NCI-H2171 (cell line): ENCODE results near the gene SIKE1.
"Not testable (repeated sequence)": the region's sequence is repeated elsewhere in the genome, so short reads cannot be mapped to it uniquely, and the experiment has no call there.

Experiments
- DNase-seq: peaks from one replicate; lab custom pipeline; 2025; lab: John Stamatoyannopoulos, UW

SIKE1 gene

DNA sequence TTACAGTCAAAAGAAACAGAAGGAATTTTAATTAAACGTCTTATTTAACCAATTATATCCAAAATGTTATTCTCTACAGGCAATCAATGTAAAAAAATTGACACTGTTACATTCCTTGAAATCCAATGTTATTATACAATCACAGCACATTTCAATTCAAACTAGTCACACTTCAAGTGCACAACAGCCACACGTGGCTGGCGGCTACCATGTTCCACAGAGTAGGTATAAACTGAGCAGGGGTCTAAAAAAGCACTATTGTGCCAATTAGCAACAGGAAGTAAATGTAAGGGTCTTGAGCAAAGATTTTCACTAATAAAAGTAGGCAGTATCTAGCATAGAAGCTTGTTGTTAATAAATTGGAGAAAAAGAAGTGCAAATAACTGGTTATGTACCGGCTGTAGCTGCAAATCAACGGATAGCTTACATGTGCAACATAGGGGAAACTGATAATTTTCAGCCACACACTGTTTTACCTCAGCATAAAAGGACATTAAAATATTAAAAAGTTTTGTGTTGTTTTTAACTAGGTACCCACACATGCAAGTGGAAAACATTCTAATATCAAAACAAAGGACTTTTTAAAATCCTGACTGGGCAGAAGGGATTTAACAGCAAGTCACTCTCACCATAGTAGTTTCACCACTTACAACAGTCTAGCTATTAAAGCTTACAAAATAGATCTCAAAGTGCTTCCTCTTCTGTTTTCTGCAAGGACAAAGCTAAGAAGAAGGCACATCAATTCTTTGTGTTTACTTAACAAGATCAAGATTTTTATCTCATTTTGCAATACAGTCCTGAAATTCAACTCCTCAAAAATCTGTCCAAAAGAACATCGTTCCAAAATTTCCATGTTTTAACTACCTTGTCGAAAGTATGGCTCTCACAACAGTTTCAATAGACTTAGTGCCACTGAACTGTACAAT lies 25.2 kb downstream of the SIKE1 start:
- DNase-seq, result no peak

DNA sequence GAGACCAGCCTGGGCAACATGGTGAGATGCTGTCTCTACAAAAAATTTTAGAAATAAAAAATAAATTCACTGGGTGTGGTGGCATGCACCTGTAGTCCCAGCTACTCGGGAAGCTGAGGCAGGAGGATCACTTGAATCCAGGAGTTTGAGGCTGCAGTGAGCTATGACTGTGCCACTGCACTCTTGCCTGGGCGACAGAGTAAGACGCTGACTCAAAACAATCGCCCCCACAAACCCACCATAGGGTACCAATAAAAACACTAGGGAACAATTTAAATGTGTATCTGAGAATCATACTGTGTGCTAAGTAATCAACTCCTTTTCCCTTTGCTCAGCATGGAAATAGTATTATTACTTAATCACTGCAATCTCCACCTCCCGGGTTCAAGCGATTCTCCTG lies 26.8 kb downstream of the SIKE1 start:
- not testable (repeated sequence) for DNase-seq

DNA sequence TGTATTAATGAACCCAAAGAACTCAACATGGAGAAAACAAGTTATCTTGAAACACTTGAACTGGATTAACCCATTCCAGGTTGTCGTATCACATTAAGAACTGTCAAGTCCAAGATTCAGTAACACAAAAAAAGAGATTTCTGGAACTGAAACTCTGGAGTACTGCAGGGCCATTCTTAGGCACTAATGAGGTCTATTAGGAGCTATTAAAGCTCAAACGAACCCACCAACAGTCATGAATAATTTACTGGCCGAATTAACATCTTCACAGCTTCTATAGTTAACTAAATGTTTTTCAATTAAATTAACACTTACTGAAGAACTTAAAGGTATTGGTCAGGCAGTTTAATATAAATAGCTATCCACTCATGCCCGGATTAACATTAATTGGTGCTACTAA lies 27.3 kb downstream of the SIKE1 start:
- no peak for DNase-seq

DNA sequence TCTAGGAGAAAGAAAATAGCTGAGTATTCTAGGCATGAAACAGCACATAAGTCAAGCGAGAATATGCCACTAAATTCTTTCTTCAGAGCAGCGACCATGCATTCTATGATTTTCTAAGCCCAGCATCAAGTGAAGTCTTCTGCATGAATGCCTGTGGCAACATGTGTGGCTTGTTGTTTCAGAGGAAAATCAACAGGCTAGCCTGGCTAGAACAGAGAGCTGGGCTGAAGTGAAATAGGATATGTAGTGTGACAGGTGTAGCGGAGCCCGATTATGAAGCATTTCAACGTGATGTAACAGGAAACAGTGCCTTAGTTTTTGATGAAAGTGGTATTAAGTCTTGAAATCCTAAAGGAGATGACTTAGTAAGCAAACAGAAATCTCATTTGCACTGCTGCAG lies 29.7 kb downstream of the SIKE1 start:
- DNase-seq, result peak; percentile 72

DNA sequence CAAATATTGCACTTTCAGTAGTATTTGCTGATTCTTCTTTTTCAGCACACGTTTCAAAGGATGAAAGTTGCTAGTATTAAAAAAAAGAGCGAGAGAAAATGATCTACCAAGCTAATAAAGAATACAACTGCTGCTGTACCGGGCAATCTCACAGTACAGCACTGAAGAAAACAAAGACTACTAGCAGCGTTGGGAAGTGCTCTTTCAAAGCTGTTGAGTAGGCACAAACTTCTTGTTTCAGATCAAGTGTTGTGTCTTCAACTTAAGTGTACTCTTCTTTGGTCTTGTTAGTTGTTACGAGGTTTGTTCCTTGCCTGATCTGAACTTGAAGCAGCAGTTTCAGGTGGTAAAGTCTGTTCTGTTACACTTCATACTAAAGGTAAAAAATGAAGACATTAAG lies 30.6 kb downstream of the SIKE1 start:
- no peak for DNase-seq

DNA sequence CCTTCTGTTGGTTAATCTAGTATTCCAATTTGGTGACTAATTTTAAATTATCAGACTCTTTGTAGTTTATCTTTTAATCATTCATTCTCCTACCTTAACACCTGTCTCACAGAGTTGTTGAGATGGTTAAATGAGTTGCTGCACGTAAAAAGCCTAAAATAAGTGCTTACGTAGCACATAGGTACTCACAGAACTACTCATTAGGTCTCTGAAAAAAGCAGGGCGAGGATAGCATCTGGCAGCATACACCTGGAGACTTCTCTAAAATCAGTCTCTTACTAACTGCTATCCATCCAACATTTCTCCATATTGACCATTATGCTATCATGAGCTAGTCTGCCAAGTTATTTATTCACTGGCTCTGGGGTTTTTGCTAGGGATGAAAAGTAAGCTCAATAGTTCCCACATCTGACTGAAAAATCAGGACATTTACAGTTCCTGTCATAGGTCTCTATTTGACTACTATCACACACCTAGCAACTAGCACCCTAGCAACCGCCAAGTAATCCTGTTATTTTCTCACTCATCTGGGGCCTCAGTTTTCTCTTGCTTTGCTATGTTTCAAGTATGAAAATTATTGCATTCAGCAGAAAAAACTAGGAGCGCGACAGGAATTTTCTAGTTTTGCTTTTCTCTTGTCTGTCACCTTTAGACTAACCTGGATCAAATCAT lies 33.9 kb downstream of the SIKE1 start:
- DNase-seq, result no peak

DNA sequence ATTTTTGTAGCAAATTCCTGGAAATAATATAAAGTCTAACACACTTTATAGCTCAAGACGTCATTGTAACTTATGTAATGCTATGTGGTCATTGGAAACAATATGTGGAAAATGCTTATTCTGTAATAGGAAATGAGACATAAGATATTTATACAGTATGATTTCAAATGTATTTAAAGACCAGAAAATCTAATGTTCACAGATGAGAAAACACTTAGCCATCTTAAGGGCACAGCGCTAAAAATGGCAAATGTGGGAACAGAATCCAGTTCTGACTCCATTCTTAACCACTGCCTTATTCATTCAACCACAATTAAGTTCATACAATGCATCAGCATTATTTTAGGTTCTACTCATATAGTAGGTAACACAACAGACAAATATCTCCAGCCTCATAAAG lies 35.2 kb downstream of the SIKE1 start:
- DNase-seq, result no peak

DNA sequence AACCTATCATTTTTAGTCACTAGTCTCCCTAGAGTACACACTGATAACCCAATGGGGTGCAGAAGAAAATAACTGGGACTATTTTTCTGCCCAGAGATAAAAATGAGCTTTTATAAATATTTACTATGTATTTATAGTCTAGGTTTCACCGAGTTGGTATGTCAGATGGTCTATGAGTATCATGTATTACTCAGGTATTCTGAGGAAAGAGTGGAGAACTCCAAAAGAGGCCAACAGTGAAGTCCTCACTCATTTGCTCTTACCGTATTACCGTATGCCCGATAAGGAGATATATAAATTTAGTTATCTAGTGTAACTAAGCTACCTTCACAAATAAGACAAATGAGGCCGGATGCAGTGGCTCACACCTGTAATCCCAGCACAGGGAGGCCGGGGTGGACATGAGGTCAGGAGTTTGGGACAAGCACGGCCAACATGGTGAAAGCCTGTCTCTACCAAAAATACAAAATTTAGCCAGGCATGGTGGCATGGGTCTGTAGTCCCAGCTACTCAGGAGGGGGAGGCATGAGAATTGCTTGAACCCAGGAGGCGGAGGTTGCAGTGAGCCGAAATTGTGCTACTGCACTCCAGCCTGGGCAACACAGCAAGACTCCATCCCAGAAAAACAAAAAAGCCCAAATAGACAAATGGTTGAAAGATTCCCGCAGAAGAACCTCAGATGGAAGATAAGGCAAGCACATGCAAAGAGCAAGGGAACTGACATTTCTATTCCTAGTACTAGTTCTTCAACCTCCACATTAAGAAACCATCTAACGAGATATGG lies 38.3 kb downstream of the SIKE1 start:
- DNase-seq, result no peak

DNA sequence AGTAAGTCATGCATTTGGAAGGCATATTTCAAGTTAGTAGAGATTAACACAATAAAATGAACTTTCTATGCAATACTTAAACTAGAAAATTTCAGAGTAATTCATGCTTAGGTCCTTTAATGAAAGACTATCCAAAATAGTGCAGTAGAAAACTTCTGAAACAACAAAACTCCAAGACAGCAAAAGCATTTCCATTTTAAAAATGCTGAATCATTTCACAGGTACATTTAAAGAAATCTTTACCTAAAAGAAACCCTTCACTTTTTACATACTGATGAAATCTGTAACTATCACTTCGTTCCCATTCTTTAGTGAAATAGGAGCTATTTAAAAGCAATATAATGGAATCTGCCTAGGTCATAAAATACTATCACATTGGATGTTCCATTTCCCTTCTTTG lies 40.2 kb downstream of the SIKE1 start:
- no peak for DNase-seq

DNA sequence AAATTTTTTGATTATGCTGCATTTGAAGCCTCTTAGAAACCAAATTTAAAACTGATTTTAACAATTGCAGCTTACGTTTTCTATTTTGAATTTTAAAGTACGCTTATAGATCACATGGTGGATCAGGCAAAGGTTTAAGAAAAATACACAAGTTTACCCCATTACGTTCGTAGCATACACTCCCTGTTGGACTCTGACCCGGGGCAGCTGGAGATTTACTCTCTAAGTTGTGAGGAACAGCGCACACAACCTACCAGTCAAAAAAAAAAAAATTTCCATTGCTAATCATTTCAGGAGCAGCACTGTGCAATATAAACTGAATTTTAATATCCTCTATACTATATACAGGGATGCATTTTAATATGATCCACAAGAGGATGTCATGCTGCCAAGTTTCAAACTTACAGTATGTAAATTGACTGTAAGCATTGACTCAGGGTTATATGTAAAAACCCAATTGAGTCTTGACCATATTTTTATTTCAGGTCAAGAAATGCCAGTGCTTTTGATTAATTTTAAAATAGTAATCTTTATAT lies 43.1 kb downstream of the SIKE1 start:
- no peak for DNase-seq

DNA sequence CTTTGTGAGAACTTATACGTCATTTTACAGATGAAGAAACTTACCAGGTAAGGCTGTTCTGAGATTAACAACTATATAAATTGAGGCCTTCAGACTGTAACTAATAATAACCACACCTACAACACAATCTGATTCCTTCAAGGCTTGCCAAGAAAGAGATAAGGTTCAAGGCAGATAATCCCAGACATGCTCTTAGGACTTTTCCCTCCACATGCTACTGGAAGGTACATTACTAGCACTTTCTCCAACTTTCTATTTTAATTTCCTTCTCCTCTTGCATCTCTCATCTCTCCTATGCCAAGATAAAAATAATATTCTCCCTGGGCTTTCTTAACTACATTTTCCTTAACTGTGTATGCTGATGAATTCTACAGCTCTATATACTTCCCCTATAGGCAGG lies 45.0 kb downstream of the SIKE1 start:
- DNase-seq, result no peak

DNA sequence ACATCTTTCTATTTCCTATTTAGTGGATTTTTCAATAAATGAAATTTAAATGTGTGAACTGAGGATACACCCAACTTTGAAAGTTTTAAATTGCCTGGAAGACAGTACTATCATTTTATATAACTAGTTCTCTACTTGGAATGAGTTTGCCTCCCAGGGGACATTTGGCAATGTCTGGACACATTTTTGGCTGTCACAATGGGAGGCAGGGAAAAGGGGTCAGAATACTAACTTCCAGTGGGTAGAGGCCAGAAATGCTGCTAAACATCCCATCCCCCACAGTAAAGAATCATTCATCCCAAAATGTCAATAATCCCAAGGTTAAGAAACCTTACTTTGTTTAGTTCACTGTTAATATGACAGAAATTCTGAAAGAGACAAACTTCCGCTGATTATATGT lies 50.7 kb downstream of the SIKE1 start:
- DNase-seq, result no peak

DNA sequence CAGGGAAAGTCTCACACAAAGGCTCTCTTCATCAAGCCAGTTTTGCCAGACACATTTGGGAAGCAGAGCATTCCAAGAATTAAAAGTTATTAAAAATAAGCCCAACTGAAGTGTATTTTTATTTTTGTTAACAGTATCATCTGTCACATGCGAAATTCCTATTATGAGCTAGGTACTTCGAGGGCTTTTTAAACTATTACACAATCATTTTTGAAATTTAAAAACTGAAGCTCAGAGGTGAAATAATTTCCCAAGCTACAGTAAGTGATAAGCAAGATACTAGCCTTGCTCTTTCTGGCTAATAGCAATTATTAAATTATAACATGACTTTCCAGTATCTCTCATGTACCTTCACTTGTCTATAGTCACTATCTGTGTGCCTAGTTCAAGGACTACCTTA lies 51.9 kb downstream of the SIKE1 start:
- DNase-seq, result no peak

DNA sequence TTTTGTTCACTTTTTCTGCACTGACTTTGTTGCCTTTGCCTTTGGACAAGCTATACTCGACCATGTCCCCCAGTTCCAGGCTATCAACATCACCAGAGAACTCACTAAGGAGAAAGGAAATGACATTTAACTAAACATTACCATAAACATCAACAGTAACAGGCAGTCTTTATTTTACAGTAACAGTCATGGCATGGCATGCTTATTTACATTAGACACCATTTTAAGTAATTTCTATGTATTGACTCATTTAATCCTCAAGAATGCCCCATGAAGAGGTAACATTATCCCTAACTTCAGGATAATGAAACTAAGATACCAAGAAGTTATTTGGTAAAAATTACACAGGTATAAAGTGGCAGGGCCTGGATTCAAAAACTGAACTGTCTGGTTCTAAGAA lies 55.3 kb downstream of the SIKE1 start:
- no peak for DNase-seq

DNA sequence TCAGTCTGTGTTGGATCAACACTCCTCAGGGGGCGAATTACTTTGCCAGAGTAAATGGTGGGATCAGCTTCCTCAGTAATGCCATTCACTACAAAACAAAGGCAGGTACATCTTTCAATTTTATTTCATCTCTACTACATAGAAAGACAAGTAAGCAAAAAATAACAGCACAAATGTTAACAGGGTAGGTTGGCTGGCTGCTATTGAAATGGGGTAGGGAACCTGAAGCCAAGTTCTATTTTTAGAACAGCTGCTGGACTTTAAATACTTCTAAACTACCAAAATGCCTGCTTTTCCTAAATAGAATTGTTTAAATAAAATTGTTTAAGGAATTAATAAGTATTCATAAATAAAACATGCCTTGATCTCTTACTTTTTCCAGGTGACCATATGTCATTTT lies 56.6 kb downstream of the SIKE1 start:
- DNase-seq, result no peak

DNA sequence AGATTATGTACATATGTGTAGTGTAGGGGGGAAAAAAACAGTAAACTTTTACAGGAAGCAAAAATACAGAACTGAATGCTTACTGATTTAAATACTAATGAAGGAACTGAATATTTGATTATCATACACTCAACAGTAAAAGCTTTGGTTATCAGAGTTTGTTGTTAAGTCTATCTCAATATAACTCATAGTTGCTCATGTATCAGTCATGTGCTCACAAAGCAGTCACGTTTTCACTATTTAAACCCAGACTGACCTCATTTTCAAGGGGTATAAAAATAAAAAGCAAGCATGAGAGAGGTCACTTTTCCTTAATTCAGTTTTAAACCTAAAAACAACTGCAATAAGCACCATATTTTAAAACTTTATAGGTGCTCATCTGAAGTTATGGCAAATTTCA lies 57.0 kb downstream of the SIKE1 start:
- DNase-seq, result no peak

DNA sequence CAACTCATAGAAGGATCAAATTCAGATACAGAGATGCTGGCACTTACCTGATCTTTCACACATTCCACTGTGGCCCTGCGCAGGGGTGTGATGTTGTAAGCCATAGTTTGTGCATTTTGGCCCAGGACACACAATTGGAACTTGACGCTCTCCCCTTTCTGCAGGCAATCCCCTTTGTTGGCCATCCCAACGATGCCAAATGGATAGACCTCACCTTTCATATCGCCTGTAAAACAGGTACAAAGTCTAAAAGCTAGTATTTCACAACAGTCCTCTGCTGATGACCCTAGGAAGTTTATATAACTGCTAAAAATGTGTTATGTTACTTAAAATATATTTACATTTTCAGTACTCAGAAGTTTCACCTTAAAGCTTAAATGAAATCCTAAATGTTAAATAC lies 60.0 kb downstream of the SIKE1 start:
- DNase-seq, result no peak
